Stomach (tissue), 4 donors: ENCODE data around the gene RETREG2.

Experiments used
- CTCF ChIP-seq, 7 experiments: fragments of 450-650 bp in 4 of 7; fragments of 200-600 bp in 3 of 7; sonication (generic) in 3 of 7; IDR thresholded peaks; one replicate each; pipeline ENCODE4 v1.5.1; 2016 to 2019; ENCODE audit warnings: antibody characterized with exemption in 7 of 7, control low read depth in 2 of 7, mild to moderate bottlenecking in 1 of 7
- EP300 ChIP-seq: sonication (generic); formaldehyde crosslinking; IDR thresholded peaks from one replicate; pipeline ENCODE4 v1.6.1; 2017; ENCODE audit warnings: antibody characterized with exemption
- POLR2A ChIP-seq, 4 donors: fragments of 450-650 bp; IDR thresholded peaks; one replicate each; pipeline ENCODE4 v1.6.1; 2016; ENCODE audit warnings: antibody characterized with exemption in 4 of 4, control low read depth in 2 of 4, mild to moderate bottlenecking in 1 of 4, moderate library complexity in 1 of 4
- POLR2AphosphoS5 ChIP-seq, 3 donors: sonication (generic); formaldehyde crosslinking; IDR thresholded peaks; one replicate each; pipeline ENCODE4 v1.6.1; 2016; ENCODE audit warnings: antibody characterized with exemption in 3 of 3

GRCh38 chr2:219131327-219131726, 46.7 kb upstream of the RETREG2 start:
- TF ChIP-seq CTCF (IDR thresholded peaks at IDR 0.05) (no peak), POLR2AphosphoS5 (IDR thresholded peaks at IDR 0.05) (no peak), POLR2A (IDR thresholded peaks at IDR 0.05) (no peak), EP300 (no peak)
